Measurements from ENCODE around the gene SLC10A7.

The SLC10A7 gene

DNA sequence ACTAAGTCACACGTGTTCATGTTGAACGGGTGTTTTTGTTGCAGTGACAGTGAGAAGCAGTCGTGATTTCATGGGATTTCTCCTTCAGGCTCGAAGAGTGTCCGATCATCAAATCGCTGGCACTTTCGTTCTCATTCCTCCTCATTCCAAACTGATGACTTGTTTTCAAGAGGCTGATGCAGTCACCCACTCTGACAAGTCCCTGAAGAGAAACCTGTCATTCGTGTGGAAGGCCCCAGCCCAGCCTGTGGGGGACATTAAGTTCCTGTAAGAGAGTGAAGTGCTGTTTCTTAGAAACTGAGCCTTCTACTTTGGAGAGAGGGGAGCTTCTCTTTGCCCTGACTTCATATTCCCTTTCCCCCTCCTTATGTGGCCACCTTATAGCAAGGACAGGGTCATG lies 299.4 kb downstream of the SLC10A7 start:
- H3K4me1 ChIP-seq (ENCODE audit: control insufficient read depth in 2 of 2, insufficient read depth in 2 of 2, low read length in 2 of 2) = no peaks in the 10 kb centered on the region
- no peak overlapping the region for H3K9ac ChIP-seq (ENCODE audit: low read depth in 1 of 2, low read length in 2 of 2)
- H3K27me3 ChIP-seq (ENCODE audit: control insufficient read depth in 2 of 2, insufficient read depth in 2 of 2, low read length in 2 of 2) = no peaks in the 10 kb centered on the region
- no peaks in the 10 kb centered on the region for H3K9me3 ChIP-seq (ENCODE audit: control insufficient read depth in 2 of 2, low read length in 2 of 2)
- no peak overlapping the region for H3K27ac ChIP-seq (ENCODE audit: low read depth in 2 of 2, low read length in 2 of 2)
- no peak overlapping the region for H3K4me3 ChIP-seq (ENCODE audit: low read length in 2 of 2)
- H3K36me3 ChIP-seq (ENCODE audit: control insufficient read depth in 2 of 2, insufficient read depth in 2 of 2, low read length in 2 of 2) = no peaks in the 10 kb centered on the region

DNA sequence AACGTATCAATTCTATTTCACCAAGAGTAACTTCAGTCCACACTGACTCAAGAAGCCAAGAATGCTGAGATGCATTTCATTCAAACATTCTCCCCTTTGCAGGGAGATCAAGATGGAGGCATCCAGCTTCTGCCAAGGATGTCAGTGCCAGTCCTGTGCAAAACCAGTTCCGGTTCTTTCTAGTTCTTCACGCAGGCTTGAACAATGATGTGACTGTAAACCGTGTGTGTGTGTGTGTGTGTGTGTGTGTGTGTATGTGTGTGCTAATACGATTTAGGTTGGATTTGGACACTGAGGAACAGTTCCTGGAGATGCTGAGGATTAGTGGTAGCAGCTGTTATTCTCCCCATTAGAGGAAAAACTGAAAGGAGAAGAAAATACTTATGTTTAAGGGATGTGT lies 307.5 kb downstream of the SLC10A7 start, which contains the start of gene REELD1:
Gene REELD1, plus strand, starts transcription at position 301 of the 400 bp plus-strand sequence. CDS start 2,415 bp downstream, outside the sequence.
- H3K27ac ChIP-seq (ENCODE audit: low read depth in 2 of 2, low read length in 2 of 2) = no peak within 1 kb of the TSS
- no peak within 1 kb of the TSS for H3K9ac ChIP-seq (ENCODE audit: low read depth in 1 of 2, low read length in 2 of 2)
- no peaks in the 10 kb centered on the region for H3K27me3 ChIP-seq (ENCODE audit: control insufficient read depth in 2 of 2, insufficient read depth in 2 of 2, low read length in 2 of 2)
- no peaks in the 10 kb centered on the region for H3K9me3 ChIP-seq (ENCODE audit: control insufficient read depth in 2 of 2, low read length in 2 of 2)
- H3K4me1 ChIP-seq (ENCODE audit: control insufficient read depth in 2 of 2, insufficient read depth in 2 of 2, low read length in 2 of 2) = no peaks in the 10 kb centered on the region
- H3K36me3 ChIP-seq (ENCODE audit: control insufficient read depth in 2 of 2, insufficient read depth in 2 of 2, low read length in 2 of 2) = no peaks in the 10 kb centered on the region
- H3K4me3 ChIP-seq (ENCODE audit: low read length in 2 of 2) = no peak within 1 kb of the TSS

DNA sequence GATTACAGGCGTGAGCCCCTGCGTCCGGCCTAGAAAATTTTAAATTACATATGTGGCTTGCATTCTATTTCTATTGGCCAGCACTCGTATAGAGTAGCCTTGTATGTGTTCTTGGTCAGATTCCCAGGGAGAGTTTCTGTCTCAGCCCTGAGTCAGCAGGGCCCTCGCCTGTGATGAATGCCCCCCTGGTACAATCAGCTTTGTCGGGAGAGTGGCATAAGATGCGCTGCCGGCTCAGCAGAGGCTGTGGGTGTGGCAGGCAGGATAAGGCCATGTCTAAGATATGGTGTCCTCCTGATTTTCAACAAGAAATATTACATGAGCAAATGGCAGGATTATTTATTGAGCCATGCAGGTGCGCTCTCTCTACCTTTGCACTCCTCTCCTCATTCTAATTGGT lies 309.0 kb downstream of the SLC10A7 start:
- Histone ChIP-seq H3K4me1 (ENCODE audit: control insufficient read depth in 2 of 2, insufficient read depth in 2 of 2, low read length in 2 of 2) (no peaks in the 10 kb centered on the region), H3K27ac (ENCODE audit: low read depth in 2 of 2, low read length in 2 of 2) (no peak overlapping the region), H3K4me3 (ENCODE audit: low read length in 2 of 2) (no peak overlapping the region), H3K9me3 (ENCODE audit: control insufficient read depth in 2 of 2, low read length in 2 of 2) (no peaks in the 10 kb centered on the region), H3K27me3 (ENCODE audit: control insufficient read depth in 2 of 2, insufficient read depth in 2 of 2, low read length in 2 of 2) (no peaks in the 10 kb centered on the region), H3K36me3 (ENCODE audit: control insufficient read depth in 2 of 2, insufficient read depth in 2 of 2, low read length in 2 of 2) (no peaks in the 10 kb centered on the region), H3K9ac (ENCODE audit: low read depth in 1 of 2, low read length in 2 of 2) (no peak overlapping the region)

DNA sequence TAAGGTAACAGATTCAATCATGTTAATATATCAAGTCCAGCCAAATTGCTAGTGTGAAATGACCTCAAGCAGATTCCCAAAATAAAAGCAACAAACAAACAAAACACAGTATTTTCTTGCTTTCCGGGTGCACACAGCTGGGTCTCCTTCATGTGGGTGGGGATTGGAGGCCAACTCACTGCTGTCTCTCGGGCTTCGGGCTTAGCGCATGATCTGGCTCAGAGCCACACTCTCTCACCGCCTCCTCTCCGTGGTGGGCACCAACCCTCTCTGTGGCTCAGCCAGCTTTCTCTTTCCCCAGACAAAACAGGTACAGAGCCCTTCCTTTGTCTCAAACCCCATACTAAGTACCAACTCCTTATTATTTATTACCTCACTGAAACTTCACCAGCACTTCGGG lies 310.3 kb downstream of the SLC10A7 start:
- no peaks in the 10 kb centered on the region for H3K36me3 ChIP-seq (ENCODE audit: control insufficient read depth in 2 of 2, insufficient read depth in 2 of 2, low read length in 2 of 2)
- no peak overlapping the region for H3K27ac ChIP-seq (ENCODE audit: low read depth in 2 of 2, low read length in 2 of 2)
- H3K4me3 ChIP-seq (ENCODE audit: low read length in 2 of 2) = no peak overlapping the region
- H3K4me1 ChIP-seq (ENCODE audit: control insufficient read depth in 2 of 2, insufficient read depth in 2 of 2, low read length in 2 of 2) = no peaks in the 10 kb centered on the region
- H3K27me3 ChIP-seq (ENCODE audit: control insufficient read depth in 2 of 2, insufficient read depth in 2 of 2, low read length in 2 of 2) = no peaks in the 10 kb centered on the region
- H3K9me3 ChIP-seq (ENCODE audit: control insufficient read depth in 2 of 2, low read length in 2 of 2) = no peaks in the 10 kb centered on the region
- no peak overlapping the region for H3K9ac ChIP-seq (ENCODE audit: low read depth in 1 of 2, low read length in 2 of 2)

DNA sequence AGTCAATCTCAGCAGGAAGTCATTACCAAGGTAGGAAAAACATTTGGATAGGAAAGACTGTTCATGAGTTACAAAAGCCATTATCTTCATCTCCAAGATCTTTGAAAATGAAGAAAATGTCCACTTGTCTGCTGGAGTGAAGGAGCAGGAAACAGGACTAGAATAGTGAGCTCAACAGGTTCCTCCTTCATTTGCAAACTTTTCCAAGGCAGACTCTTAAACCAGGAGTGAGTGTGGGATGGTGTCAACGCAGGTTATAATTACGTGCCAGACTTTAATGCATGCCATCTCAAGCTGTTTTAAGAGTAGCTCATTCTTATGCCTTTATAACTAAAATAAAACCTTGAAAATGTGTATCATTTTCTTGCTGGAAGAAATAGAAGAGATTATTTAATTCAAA lies 310.9 kb downstream of the SLC10A7 start:
- Histone ChIP-seq H3K27ac (ENCODE audit: low read depth in 2 of 2, low read length in 2 of 2) (no peak overlapping the region), H3K9ac (ENCODE audit: low read depth in 1 of 2, low read length in 2 of 2) (no peak overlapping the region), H3K9me3 (ENCODE audit: control insufficient read depth in 2 of 2, low read length in 2 of 2) (no peaks in the 10 kb centered on the region)

DNA sequence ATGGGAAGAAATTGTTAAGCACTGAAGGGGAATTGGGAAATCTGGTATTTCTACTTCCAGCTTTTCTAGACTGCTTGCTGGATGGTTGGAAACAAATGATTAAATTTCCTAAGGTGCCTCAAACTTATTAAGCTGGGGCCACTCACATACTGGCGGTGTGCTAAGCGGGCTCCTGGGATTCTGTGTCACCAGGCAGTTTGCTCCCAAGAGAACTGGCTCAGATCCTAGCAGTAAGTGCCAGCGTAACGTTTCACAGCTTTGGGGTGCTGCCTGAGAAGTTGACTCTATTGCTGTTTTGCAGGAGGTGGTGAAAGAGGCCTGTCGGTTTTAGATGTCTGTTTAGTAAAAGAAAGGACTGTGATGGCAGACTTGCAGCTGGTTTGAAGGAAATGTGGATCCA lies 314.3 kb downstream of the SLC10A7 start:
- H3K9ac ChIP-seq (ENCODE audit: low read depth in 1 of 2, low read length in 2 of 2) = no peak overlapping the region
- H3K4me1 ChIP-seq (ENCODE audit: control insufficient read depth in 2 of 2, insufficient read depth in 2 of 2, low read length in 2 of 2) = no peaks in the 10 kb centered on the region
- H3K27me3 ChIP-seq (ENCODE audit: control insufficient read depth in 2 of 2, insufficient read depth in 2 of 2, low read length in 2 of 2) = no peaks in the 10 kb centered on the region
- no peak overlapping the region for H3K4me3 ChIP-seq (ENCODE audit: low read length in 2 of 2)
- H3K36me3 ChIP-seq (ENCODE audit: control insufficient read depth in 2 of 2, insufficient read depth in 2 of 2, low read length in 2 of 2) = no peaks in the 10 kb centered on the region
- H3K27ac ChIP-seq (ENCODE audit: low read depth in 2 of 2, low read length in 2 of 2) = no peak overlapping the region
- no peaks in the 10 kb centered on the region for H3K9me3 ChIP-seq (ENCODE audit: control insufficient read depth in 2 of 2, low read length in 2 of 2)

More for the DNA sequence above, 310.9 kb downstream of the SLC10A7 start:
- no peaks in the 10 kb centered on the region for H3K36me3 ChIP-seq (ENCODE audit: control insufficient read depth in 2 of 2, insufficient read depth in 2 of 2, low read length in 2 of 2)
- no peaks in the 10 kb centered on the region for H3K4me1 ChIP-seq (ENCODE audit: control insufficient read depth in 2 of 2, insufficient read depth in 2 of 2, low read length in 2 of 2)
- no peak overlapping the region for H3K4me3 ChIP-seq (ENCODE audit: low read length in 2 of 2)
- no peaks in the 10 kb centered on the region for H3K27me3 ChIP-seq (ENCODE audit: control insufficient read depth in 2 of 2, insufficient read depth in 2 of 2, low read length in 2 of 2)
